ENCODE data around the gene OR14C36. TPM values are rescaled to one million over a fixed set of nuclear protein-coding genes. Genes with fewer than 3 reads are reported as not detected.
"Not testable (repeated sequence)": the region's sequence is repeated elsewhere in the genome, so short reads cannot be mapped to it uniquely, and the experiment has no call there.

Gene OR14C36
- not detected for total RNA-seq

GRCh38 chr1:248348475-248348874, at the start of gene OR14C36:
Gene OR14C36, plus strand, starts transcription at chr1:248348775. Its CDS starts 0 bp downstream, at chr1:248348775.
- no peak for DNase-seq

- no peak for DNase-seq
Measured at GRCh38 chr1:248303324-248303723, 45.3 kb upstream of the OR14C36 start, which contains the start of gene OR2T12. Gene OR2T12, minus strand, starts transcription at chr1:248303424. Its CDS starts 7,846 bp downstream, at chr1:248295578.

GRCh38 chr1:248305672-248306071, 42.9 kb upstream of the OR14C36 start:
- DNase-seq: not testable (repeated sequence)

- DNase-seq: no peak
Measured at GRCh38 chr1:248306103-248306502, 42.5 kb upstream of the OR14C36 start.

GRCh38 chr1:248306740-248307139, 41.8 kb upstream of the OR14C36 start:
- DNase-seq: not testable (repeated sequence)

GRCh38 chr1:248316796-248317195, 31.8 kb upstream of the OR14C36 start:
- DNase-seq: no peak

GRCh38 chr1:248324468-248324867, 24.1 kb upstream of the OR14C36 start, which contains the start of gene OR2M7:
Gene OR2M7, minus strand, starts transcription at chr1:248324568. Its CDS starts 0 bp downstream, at chr1:248324568.
- DNase-seq: no peak

- DNase-seq: no peak
Measured at GRCh38 chr1:248343451-248343850, 5.1 kb upstream of the OR14C36 start.

GRCh38 chr1:248359415-248359814, 10.8 kb downstream of the OR14C36 start:
- DNase-seq: no peak

GRCh38 chr1:248361121-248361715, 12.6 kb downstream of the OR14C36 start, which contains the start of gene OR2T4:
Gene OR2T4, plus strand, starts transcription at chr1:248361665. Its CDS starts 0 bp downstream, at chr1:248361665.
- DNase-seq: no peak

- no peak for DNase-seq
Measured at GRCh38 chr1:248366609-248367008, 18.0 kb downstream of the OR14C36 start.

GRCh38 chr1:248372394-248372793, 23.8 kb downstream of the OR14C36 start:
- no peak for DNase-seq

GRCh38 chr1:248373761-248374160, 25.2 kb downstream of the OR14C36 start:
- no peak for DNase-seq

- DNase-seq: no peak
Measured at GRCh38 chr1:248375446-248375845, 26.9 kb downstream of the OR14C36 start, which contains the start of gene OR2T6. Gene OR2T6, plus strand, starts transcription at chr1:248375746. Its CDS starts 11,863 bp downstream, at chr1:248387609.

GRCh38 chr1:248376916-248377315, 28.3 kb downstream of the OR14C36 start:
- no peak for DNase-seq

GRCh38 chr1:248380854-248381253, 32.3 kb downstream of the OR14C36 start:
- DNase-seq: no peak

- DNase-seq: no peak
Measured at GRCh38 chr1:248388426-248388825, 39.9 kb downstream of the OR14C36 start.

- DNase-seq: no peak
Measured at GRCh38 chr1:248393050-248393449, 44.5 kb downstream of the OR14C36 start.

Other genes starting within 250 kb of the OR14C36 start
- gene OR2M5, start 203.6 kb upstream of the OR14C36 start, total RNA-seq: not detected
- gene OR2M2, start 174.0 kb upstream of the OR14C36 start, total RNA-seq: not detected
- not detected for gene OR2M3, start 151.5 kb upstream of the OR14C36 start, total RNA-seq
- gene OR2M4, start 117.4 kb upstream of the OR14C36 start, total RNA-seq: not detected
- not detected for gene OR2T33, start 70.8 kb upstream of the OR14C36 start, total RNA-seq
- gene OR2T12, start 45.4 kb upstream of the OR14C36 start, total RNA-seq: not detected
- gene OR2M7, start 24.2 kb upstream of the OR14C36 start, total RNA-seq: not detected
- gene OR2T4, start 12.9 kb downstream of the OR14C36 start, total RNA-seq: not detected
- gene OR2T6, start 27.0 kb downstream of the OR14C36 start, total RNA-seq: not detected
- not detected for gene OR2T1, start 54.3 kb downstream of the OR14C36 start, total RNA-seq
- not detected for gene OR2T2, start 96.9 kb downstream of the OR14C36 start, total RNA-seq
- gene OR2T3, start 124.6 kb downstream of the OR14C36 start, total RNA-seq: not detected
- gene OR2T5, start 139.8 kb downstream of the OR14C36 start, total RNA-seq: not detected
- gene OR2G6, start 159.3 kb downstream of the OR14C36 start, total RNA-seq: not detected
- not detected for gene OR2T29, start 214.0 kb downstream of the OR14C36 start, total RNA-seq
- not detected for gene OR2T34, start 226.0 kb downstream of the OR14C36 start, total RNA-seq
- gene OR2T10, start 248.9 kb downstream of the OR14C36 start, total RNA-seq: not detected

All from tongue (tissue), 2 donors.